IMR-90 (cell line): ENCODE data around the gene ERC2. TPM values are rescaled to one million over a fixed set of nuclear protein-coding genes. Genes with fewer than 3 reads are reported as not detected.

Source experiments
- ATAC-seq: fragments of 200-7000 bp; cut with Tn5 transposase; 2 replicates; pipeline ENCODE4 v1.9.1; 2020; ENCODE audit warnings: low read depth, mild to moderate bottlenecking, moderate library complexity
- BruUV-seq: library from RNA; stranded (reverse); fragments of 400-500 nt; replicated peaks from 2 replicates; lab custom pipeline; 2021; lab: Mats Ljungman, UMichigan
- CTCF ChIA-PET: fragments of 300-600 bp; formaldehyde crosslinking; extraction: SDS; loops from one replicate; lab custom pipeline; 2021; ENCODE audit warnings: antibody characterized with exemption; lab: Yijun Ruan, JAX
- POLR2A ChIA-PET: fragments of 300-600 bp; sonication (Branson Sonifier 250); formaldehyde crosslinking; loops from one replicate; lab custom pipeline; 2022; ENCODE audit warnings: antibody characterized with exemption; ENCODE audit not compliant: unreplicated experiment; lab: Charles Lee
- DNase-seq: peaks from one replicate; pipeline ENCODE4 v3.0.0; 2013
- H2AFZ ChIP-seq: replicated peaks from 2 replicates; pipeline ENCODE3; 2013; ENCODE audit warnings: low read length, mild to moderate bottlenecking; ENCODE audit not compliant: poor library complexity
- H2AK5ac ChIP-seq: 2 replicates; pipeline ENCODE4 v1.6.1; 2013; ENCODE audit warnings: low read depth, low read length, inconsistent platforms
- H2AK9ac ChIP-seq: replicated peaks from 2 replicates; pipeline ENCODE3; 2013; ENCODE audit warnings: mild to moderate bottlenecking, low read depth, low read length, moderate library complexity; ENCODE audit not compliant: poor library complexity
- H2BK120ac ChIP-seq: 2 replicates; pipeline ENCODE4 v1.6.1; 2013; ENCODE audit warnings: low read depth, low read length, inconsistent platforms
- H2BK15ac ChIP-seq: 3 replicates; pipeline ENCODE4 v1.6.1; 2013; ENCODE audit warnings: low read depth, low read length, inconsistent platforms
- H2BK20ac ChIP-seq: 2 replicates; pipeline ENCODE4 v1.6.1; 2013; ENCODE audit warnings: low read depth, mild to moderate bottlenecking, inconsistent platforms, low read length, moderate library complexity
- H2BK5ac ChIP-seq: 2 replicates; pipeline ENCODE4 v1.6.1; 2013; ENCODE audit warnings: mild to moderate bottlenecking, low read depth, low read length, inconsistent platforms; ENCODE audit not compliant: poor library complexity, severe bottlenecking
- H3K14ac ChIP-seq: replicated peaks from 2 replicates; pipeline ENCODE4 v1.6.1; 2013; ENCODE audit warnings: low read depth, low read length, inconsistent platforms
- H3K18ac ChIP-seq: 2 replicates; pipeline ENCODE4 v1.6.1; 2013; ENCODE audit warnings: low read depth, low read length, control low read depth
- H3K23ac ChIP-seq: 2 replicates; pipeline ENCODE4 v1.6.1; 2013; ENCODE audit warnings: low read depth, low read length, inconsistent platforms
- H3K27ac ChIP-seq: 2 replicates; pipeline ENCODE4 v1.5.1; 2013; ENCODE audit warnings: mild to moderate bottlenecking, control low read depth, low read length; ENCODE audit not compliant: insufficient read depth
- H3K27me3 ChIP-seq: 2 replicates; pipeline ENCODE4 v1.6.1; 2013; ENCODE audit warnings: low read length; ENCODE audit not compliant: control insufficient read depth, insufficient read depth
- H3K36me3 ChIP-seq: 2 replicates; pipeline ENCODE4 v1.6.1; 2013; ENCODE audit warnings: low read length, mixed read lengths; ENCODE audit not compliant: control insufficient read depth, insufficient read depth
- H3K4ac ChIP-seq: 2 replicates; pipeline ENCODE4 v1.6.1; 2013; ENCODE audit warnings: low read depth, low read length, inconsistent platforms
- H3K4me1 ChIP-seq: 2 replicates; pipeline ENCODE4 v1.6.1; 2013; ENCODE audit warnings: low read length, mixed read lengths; ENCODE audit not compliant: control insufficient read depth, insufficient read depth
- H3K4me2 ChIP-seq: 2 replicates; pipeline ENCODE4 v1.6.1; 2013; ENCODE audit warnings: low read depth, mild to moderate bottlenecking, control low read depth, low read length, moderate library complexity
- H3K4me3 ChIP-seq: 2 replicates; pipeline ENCODE4 v1.5.1; 2013; ENCODE audit warnings: low read depth, mild to moderate bottlenecking, control low read depth, low read length, moderate library complexity; ENCODE audit not compliant: insufficient read depth
- H3K56ac ChIP-seq: 2 replicates; pipeline ENCODE4 v1.6.1; 2013; ENCODE audit warnings: low read length, inconsistent platforms; ENCODE audit not compliant: insufficient read depth; ENCODE audit errors: extremely low read depth
- H3K79me1 ChIP-seq, 2 experiments: 2 replicates each; pipeline ENCODE4 v1.6.1; 2013; ENCODE audit warnings: low read length in 2 of 2, inconsistent platforms in 1 of 2, low read depth in 1 of 2
- H3K9ac ChIP-seq: 2 replicates; pipeline ENCODE4 v1.6.1; 2013; ENCODE audit warnings: low read depth, low read length, control low read depth
- H3K9me1 ChIP-seq: 2 replicates; pipeline ENCODE4 v1.6.1; 2013; ENCODE audit warnings: low read length, inconsistent platforms; ENCODE audit not compliant: insufficient read depth
- H3K9me3 ChIP-seq: 2 replicates; pipeline ENCODE4 v1.6.1; 2013; ENCODE audit warnings: low read length; ENCODE audit not compliant: control insufficient read depth, insufficient read depth
- H4K20me1 ChIP-seq: 2 replicates; pipeline ENCODE4 v1.6.1; 2013; ENCODE audit warnings: low read length, inconsistent platforms; ENCODE audit not compliant: insufficient read depth
- H4K5ac ChIP-seq: 2 replicates; pipeline ENCODE4 v1.6.1; 2013; ENCODE audit warnings: mild to moderate bottlenecking, low read depth, low read length, control low read depth
- H4K8ac ChIP-seq, 2 experiments: 2 replicates each; pipeline ENCODE4 v1.6.1; 2013; ENCODE audit warnings: low read depth in 2 of 2, low read length in 2 of 2, control low read depth in 1 of 2, inconsistent platforms in 1 of 2
- H4K91ac ChIP-seq: 2 replicates; pipeline ENCODE4 v1.6.1; 2013; ENCODE audit warnings: low read depth, low read length, inconsistent platforms; ENCODE audit not compliant: insufficient read depth
- BHLHE40 ChIP-seq: fragments of 150-350 bp; IDR thresholded peaks from 2 replicates; pipeline ENCODE4 v1.6.1; 2016; ENCODE audit warnings: mild to moderate bottlenecking, low read depth, low read length
- CEBPB ChIP-seq: IDR thresholded peaks from 2 replicates; pipeline ENCODE4 v1.6.1; 2012; ENCODE audit warnings: low read depth, low read length, improper control_type of control experiment
- FOS ChIP-seq: fragments of 150-350 bp; IDR thresholded peaks from 2 replicates; pipeline ENCODE4 v1.6.1; 2016; ENCODE audit warnings: low read depth, low read length
- MAFK ChIP-seq: IDR thresholded peaks from 2 replicates; pipeline ENCODE4 v1.6.1; 2012; ENCODE audit warnings: low read depth, low read length, improper control_type of control experiment
- MAZ ChIP-seq: IDR thresholded peaks from 2 replicates; pipeline ENCODE4 v1.6.1; 2012; ENCODE audit warnings: low read depth, mild to moderate bottlenecking, low read length, improper control_type of control experiment, moderate library complexity, borderline replicate concordance
- RAD21 ChIP-seq: IDR thresholded peaks from 2 replicates; pipeline ENCODE4 v1.6.1; 2012; ENCODE audit warnings: low read length, improper control_type of control experiment
- WGBS, 2 experiments: methylation state at CpG; one replicate each; pipeline versions ENCODE4 v1.1.5 to v1.1.7; 2013; ENCODE audit warnings: missing lambda C conversion rate in 2 of 2; ENCODE audit not compliant: insufficient read length in 1 of 2; ENCODE audit errors: extremely low coverage in 2 of 2; 5-methylcytosine and 5-hydroxymethylcytosine counted together
- dilution Hi-C: fragments of 300-500 bp; cut with HindIII; formaldehyde crosslinking; loops from one replicate; pipeline ENCODE4 v1.14.3; 2018; ENCODE audit warnings: low sequenced_read_pairs; ENCODE audit not compliant: unreplicated experiment
- in situ Hi-C: fragments of 300-500 bp; cut with MboI; formaldehyde crosslinking; loops from 3 replicates; pipeline ENCODE4 v1.14.3; 2019; ENCODE audit warnings: low sequenced_read_pairs, inconsistent platforms, mixed read lengths
- intact Hi-C: fragments of 100-400 bp; cut with micrococcal nuclease; formaldehyde crosslinking; loops from 2 replicates; pipeline ENCODE4 v1.10.0; 2022
- polyA plus RNA-seq, 3 experiments: library from polyadenylated mRNA; depleted of rRNA; stranded (reverse); fragments of >200 nt; gene quantifications; 2 replicates each; pipeline ENCODE4 v1.2.3, GENCODE V29; 2012; ENCODE audit warnings: low replicate concordance in 1 of 3
- total RNA-seq: library from RNA; depleted of rRNA; stranded (reverse); fragments of >200 nt; gene quantifications from 2 replicates; pipeline ENCODE4 v1.2.3, GENCODE V29; 2012

ERC2 gene
- total and polyA plus RNA-seq, 2 of the 4 experiments (the other 2 are of a cell fraction): 0.17 to 0.18 TPM

- Histone ChIP-seq H3K9me3 (no peaks in the 10 kb centered on the region), H2AFZ (no peak overlapping the region), H3K56ac (no peak overlapping the region), H4K91ac (no peak overlapping the region), H2BK120ac (no peak overlapping the region), H3K14ac (no peak overlapping the region), H2AK5ac (no peak overlapping the region), H3K9me1 (no peaks in the 10 kb centered on the region; the same call in 1 of the 2 replicates), H3K79me1 (no peaks in the 10 kb centered on the region), H3K23ac (no peak overlapping the region), H2BK15ac (no peak overlapping the region), H3K4me3 (no peak overlapping the region), H2AK9ac (no peak overlapping the region), H3K27me3 (peaks cover 17% of the 10 kb centered on the region; the same call in 1 of the 2 replicates), H3K4ac (no peak overlapping the region), H3K4me1 (no peaks in the 10 kb centered on the region; the same call in 1 of the 2 replicates), H3K4me2 (no peak overlapping the region), H2BK5ac (no peak overlapping the region), H4K5ac (no peak overlapping the region), H3K9ac (no peak overlapping the region), H4K20me1 (no peaks in the 10 kb centered on the region), H3K36me3 (no peaks in the 10 kb centered on the region), H3K27ac (no peak overlapping the region), H3K18ac (no peak overlapping the region), H2BK20ac (no peak overlapping the region), H4K8ac (no peak overlapping the region)
- POLR2A ChIA-PET: no interaction called here
- in situ Hi-C loops: no loop called here
- dilution Hi-C loops: no loop called here
- CTCF ChIA-PET: interaction anchor here (0.6 kb wide), 2 partner anchors 286 to 352 kb away, joined by 3 read pairs; no protein-coding TSS in a partner anchor
- WGBS, 2 experiments: no CpG with 5 or more reads among the region's 9 CpGs
- ATAC-seq (no peak), DNase-seq (no peak)
- TF ChIP-seq MAFK (no peak), CEBPB (no peak), FOS (no peak), MAZ (no peak), RAD21 (no peak), BHLHE40 (no peak)
- BruUV-seq: no TSS peak
- intact Hi-C loops: no loop called here
Observed at GRCh38 chr3:55755516-55756205, 712.6 kb downstream of the ERC2 start.
